GM21390 (cell line): Measurements from ENCODE around the gene GSX2.
A peak's percentile ranks its signal among the peaks of the same experiment; 100 is the strongest.
"Not testable (repeated sequence)": the region's sequence is repeated elsewhere in the genome, so short reads cannot be mapped to it uniquely, and the experiment has no call there.

ENCODE experiments used
- ATAC-seq: cut with Tn5 transposase; IDR thresholded peaks from one replicate; pipeline ENCODE4 v1.9.1; 2021; ENCODE audit not compliant: unreplicated experiment

The GSX2 gene

GRCh38 chr4:54099748-54100574 lies at the start of gene GSX2:
Gene GSX2, plus strand, starts transcription at chr4:54100163. Its CDS starts 182 bp downstream, at chr4:54100345.
- no peak for ATAC-seq

- no peak for ATAC-seq
Measured at GRCh38 chr4:54050214-54050904, 49.6 kb upstream of the GSX2 start.

DNA sequence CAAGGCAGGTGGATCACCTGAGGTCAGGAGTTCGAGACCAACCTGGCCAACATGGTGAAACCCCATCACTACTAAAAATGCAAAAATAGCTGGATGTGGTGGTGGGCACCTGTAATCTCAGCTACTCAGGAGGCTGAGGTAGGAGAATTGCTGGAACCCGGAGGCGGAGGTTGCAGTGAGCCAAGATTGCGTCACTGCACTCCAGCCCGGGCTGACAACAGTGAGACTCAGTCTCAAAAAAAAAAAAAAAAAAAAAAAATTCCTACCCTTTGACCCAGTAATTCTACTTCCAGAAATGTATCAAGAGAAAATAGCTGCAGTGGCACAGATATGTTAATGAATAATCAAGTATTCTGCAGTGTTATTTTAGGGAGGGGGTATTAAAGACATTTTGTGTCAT lies 46.6 kb upstream of the GSX2 start:
- ATAC-seq = not testable (repeated sequence)

DNA sequence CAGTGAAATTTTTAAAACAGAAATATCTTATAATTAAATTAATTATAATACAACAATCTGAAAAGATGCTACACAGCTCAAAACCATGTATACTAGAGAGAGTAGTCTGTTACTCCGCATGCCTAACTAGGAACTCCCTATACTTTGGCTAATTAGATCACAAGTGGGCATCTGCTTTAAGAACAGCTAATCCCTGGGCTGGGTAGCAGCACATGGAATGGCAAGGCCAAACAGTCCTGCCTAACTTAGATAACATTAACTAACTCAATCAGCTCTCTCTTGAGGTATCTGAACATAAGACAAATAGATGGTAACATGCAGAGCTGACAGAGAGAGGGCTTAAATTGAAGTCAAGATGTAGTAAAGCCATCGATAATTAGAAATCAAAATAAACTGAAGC lies 45.5 kb upstream of the GSX2 start:
- ATAC-seq = no peak

DNA sequence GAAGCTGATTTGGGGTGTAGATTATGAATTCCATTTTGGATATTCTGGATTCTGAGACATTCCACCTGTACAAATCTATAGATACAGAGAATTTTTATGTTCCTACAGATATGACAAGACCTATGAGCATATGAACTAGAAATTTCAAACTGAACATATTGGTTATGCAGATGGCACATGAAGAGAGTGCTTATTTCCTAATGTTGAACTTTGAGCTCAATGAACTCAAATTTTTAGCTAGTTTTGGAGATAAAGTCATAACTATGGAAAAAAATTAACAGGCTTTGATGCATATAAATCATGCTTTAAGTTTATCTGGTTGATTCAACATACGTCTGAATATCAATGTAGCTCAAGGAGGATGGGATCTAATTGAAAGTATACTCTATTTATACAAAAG lies 44.5 kb upstream of the GSX2 start:
- no peak for ATAC-seq

- ATAC-seq = no peak
Measured at GRCh38 chr4:54056360-54056759, 43.6 kb upstream of the GSX2 start.

- ATAC-seq = peak; percentile 44
Measured at GRCh38 chr4:54058171-54058570, 41.8 kb upstream of the GSX2 start.

GRCh38 chr4:54060116-54060515 lies 39.8 kb upstream of the GSX2 start:
- no peak for ATAC-seq

DNA sequence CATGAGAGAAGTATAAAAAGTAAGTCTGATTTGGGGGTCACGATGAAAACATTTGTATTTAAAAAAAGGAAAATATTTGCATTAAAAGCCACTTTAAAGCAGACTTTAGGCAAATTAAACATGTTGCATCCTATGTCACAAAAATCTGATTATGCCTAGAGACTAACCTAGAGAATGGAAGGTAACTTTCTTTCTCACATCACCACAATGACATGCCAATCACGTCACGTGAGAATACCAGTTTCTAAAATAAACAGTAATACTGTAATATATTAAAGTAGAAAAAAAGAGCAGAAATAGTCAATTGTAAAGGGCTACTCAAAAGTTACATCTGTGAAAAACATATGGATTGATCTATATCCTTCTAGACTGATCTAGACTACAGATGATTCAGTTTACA lies 38.9 kb upstream of the GSX2 start:
- ATAC-seq = no peak

DNA sequence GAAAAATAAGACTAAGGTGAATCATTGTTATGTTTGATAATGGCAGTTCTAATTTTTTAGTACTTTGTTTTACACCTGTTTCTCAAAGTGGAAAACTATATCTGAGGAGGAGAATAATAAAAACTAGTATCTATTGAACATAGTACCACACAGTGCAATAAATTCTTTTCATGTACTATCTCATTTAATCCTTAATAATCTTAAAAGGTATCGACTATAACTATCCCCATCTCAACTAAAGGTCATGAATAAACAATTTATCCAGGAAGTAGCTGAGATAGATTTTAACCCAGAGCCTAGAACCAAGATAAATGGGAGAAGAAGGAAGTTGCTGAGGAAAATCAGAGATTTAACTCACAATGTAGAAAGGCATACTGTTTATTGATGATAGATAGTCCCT lies 38.1 kb upstream of the GSX2 start:
- no peak for ATAC-seq

DNA sequence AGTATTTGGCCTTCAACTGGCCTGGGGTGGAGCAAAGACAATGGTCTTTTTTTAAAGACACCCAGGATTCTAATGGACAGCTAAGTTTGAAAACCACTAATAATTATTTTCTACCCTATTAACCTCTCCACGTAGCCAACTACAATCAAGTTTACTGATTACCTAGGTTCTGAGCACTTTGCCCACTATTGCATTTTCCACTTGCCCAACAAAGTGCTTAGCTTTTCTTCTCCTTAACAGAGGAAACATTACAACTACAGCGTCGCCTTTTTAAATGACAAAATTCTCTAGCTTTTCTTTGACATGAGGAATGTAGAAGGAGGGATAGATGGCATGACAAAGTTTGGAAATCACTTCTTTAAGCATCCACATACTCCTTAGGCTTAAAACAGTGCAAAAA lies 37.6 kb upstream of the GSX2 start:
- ATAC-seq = no peak

DNA sequence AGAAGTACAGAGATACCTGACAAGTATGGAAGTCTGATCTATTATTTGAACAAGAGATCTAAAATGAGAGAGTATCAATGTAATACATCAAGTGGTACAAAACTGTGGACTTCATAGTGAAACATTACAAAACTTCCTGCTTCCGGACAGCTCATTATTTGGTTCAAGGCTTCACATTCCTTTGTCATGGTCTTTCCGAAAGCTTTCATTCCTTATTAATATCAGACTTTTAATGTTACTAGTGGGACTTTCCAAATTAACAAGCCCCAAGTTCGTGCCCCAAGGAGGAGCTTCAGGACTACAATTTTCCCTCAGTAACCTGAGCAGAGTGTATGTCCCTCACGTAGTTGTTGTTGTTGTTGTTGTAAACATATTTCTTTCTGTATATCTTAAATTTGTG lies 36.7 kb upstream of the GSX2 start:
- ATAC-seq = no peak

DNA sequence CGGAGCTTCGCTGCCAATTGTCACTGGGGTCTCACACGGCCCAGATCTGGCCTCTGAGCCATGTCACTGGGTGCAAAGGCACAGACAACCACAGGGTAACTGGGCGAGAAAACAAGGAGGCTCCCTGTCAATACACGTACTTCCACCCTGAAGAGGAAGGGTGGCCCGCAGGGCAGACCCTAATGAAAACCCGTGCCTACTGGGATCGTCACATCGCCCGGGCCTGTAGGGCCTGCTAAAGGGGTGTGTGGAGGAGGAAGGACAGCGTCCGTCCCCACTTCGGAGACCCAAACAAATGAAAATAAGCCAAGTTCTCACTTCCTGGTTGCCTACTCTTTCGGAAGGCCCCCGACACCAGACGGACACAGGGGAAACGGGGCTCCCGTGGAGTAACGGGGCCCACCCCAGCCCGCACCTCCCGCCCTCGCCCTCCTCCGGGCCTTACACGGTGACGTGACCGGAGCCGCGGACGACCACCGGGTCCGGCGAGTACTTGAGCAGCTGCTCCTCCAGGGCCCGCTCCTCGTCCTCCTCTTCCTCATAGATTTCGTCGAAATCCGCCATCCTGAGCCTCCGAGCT lies 36.1 kb upstream of the GSX2 start:
- peak; percentile 24 for ATAC-seq

- peak; percentile 93 for ATAC-seq
Measured at GRCh38 chr4:54064317-54065111, 35.4 kb upstream of the GSX2 start, which contains the start of gene CHIC2. Gene CHIC2, minus strand, starts transcription at chr4:54064605. Its CDS starts 305 bp downstream, at chr4:54064300.

DNA sequence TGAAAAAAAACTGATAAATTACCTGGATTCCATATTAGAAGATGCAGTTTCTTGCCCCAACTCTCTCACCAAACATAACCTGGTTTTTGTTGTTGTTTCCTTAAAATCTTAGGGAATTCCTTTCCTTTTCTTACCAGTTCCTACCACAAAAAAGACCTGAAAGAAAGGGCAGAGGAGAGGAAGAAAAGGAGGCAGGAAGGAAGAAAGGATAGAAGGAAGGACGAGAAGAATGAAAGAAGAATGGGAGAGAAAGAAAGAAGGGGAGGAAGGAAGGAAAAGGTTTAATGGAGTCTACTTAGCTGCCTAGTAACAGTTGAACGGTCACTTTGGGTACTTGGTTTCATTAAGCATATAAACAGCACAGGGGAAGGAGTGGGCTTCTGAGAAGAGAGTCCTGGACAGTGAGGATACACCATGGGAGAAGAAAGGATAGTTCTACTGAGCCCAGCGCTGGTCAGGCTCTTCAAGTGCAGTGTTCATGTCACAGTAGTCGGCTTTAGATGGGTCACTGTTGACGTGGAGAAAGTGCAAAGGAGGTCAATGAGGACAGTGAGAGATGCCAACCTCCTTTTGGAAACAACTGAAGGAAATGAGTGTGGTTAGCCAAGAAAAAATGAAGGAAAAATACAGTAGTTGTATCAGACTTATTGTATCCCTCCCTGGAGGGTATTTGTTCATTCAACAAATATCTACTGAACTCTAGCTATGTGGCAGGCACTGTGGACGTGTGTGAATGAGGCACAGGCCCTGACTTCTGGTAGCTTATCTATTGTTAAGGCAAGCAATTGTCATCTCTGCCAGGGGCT lies 34.5 kb upstream of the GSX2 start:
- ATAC-seq = no peak

- no peak for ATAC-seq
Measured at GRCh38 chr4:54066088-54066415, 33.9 kb upstream of the GSX2 start.

GRCh38 chr4:54066718-54067129 lies 33.2 kb upstream of the GSX2 start:
- ATAC-seq = no peak

DNA sequence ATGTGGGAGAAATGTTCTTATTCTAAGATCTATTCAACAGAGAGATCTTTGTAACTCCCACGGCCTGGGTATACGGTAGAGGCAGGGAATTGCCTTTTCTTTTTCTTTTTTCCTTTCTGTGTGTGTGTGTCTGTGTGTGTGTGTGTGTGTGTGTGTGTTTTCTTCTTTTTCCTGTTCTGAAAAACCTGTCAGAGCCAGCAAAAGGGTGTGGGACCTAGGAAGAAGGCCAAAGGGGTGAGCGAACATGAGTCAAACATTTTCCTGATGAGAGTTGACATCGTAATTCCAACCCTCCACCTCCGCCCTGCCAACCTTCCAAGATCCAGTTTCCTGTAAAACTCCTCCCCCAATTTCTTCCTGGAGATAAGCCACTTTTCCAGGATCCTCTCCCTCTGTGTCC lies 32.8 kb upstream of the GSX2 start:
- ATAC-seq = no peak

DNA sequence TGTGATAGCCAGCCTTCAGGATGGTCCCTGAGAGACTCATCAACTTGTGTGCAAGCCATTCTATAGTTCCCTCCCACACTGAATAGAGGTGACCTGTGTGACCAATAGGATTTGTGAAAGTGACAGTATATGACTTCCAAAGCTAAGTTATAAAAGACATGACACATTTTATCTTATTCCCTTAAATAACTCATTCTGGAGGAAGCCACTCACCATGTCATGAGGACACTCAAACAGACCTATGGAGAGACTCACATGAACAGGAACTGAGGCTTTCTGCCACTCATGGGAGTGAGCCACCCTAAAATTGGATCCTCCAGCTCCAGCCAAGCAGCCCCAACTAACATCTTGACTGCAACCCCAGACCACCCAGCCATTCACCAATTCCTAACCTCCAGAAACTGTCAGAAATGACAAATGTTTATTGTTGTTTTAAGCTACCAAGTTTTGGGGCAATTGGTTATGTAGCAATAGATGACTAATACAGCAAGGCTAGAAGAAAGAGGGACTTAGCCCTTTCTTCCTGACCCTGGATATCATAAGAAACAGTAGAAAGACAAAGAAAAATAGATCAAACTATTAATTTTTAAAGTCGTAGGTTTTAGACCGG lies 26.6 kb upstream of the GSX2 start:
- no peak for ATAC-seq

DNA sequence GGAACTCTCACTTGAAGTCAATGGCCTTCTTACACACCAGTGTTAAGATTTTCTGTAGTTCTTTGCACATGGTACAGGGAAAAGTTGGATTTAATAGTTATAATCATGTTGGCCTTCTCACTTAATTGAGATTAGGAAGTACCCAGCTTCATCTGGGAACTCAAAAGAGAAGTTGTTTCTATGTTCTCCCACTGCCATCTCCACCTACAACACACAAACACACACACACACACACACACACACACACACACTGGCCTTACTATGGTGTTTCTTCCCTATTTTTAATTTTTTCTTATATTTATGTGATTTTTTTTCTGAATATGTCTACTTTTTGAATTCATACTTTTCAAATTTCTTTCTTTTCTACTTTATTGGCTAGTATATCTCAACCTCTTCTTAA lies 25.6 kb upstream of the GSX2 start:
- ATAC-seq = no peak
